WERI-Rb-1 (cell line): ENCODE results near the gene HTT.

ENCODE experiments used
- DNase-seq: peaks from one replicate; pipeline ENCODE4 v3.0.0-alpha.2; 2020
- H3K27ac ChIP-seq: fragments of 250-450 bp; sonication (Bioruptor Pico); 2 replicates; pipeline ENCODE4 v1.5.1; 2020; ENCODE audit warnings: mild to moderate bottlenecking, moderate library complexity
- H3K27me3 ChIP-seq: fragments of 250-450 bp; sonication (Bioruptor Pico); 2 replicates; pipeline ENCODE4 v1.5.1; 2021; ENCODE audit warnings: mild to moderate bottlenecking, low read depth, moderate library complexity; ENCODE audit not compliant: insufficient read depth, severe bottlenecking
- H3K36me3 ChIP-seq: fragments of 250-450 bp; sonication (Bioruptor Pico); 2 replicates; pipeline ENCODE4 v1.5.1; 2020; ENCODE audit warnings: mild to moderate bottlenecking, moderate library complexity
- H3K4me3 ChIP-seq: 2 replicates; pipeline ENCODE4 v1.5.1; 2011; ENCODE audit warnings: low read depth, mild to moderate bottlenecking, control low read depth, low read length
- H3K9me3 ChIP-seq: fragments of 250-450 bp; sonication (Bioruptor Pico); 2 replicates; pipeline ENCODE4 v1.5.1; 2021; ENCODE audit warnings: mild to moderate bottlenecking, moderate library complexity; ENCODE audit not compliant: severe bottlenecking
- CTCF ChIP-seq: IDR thresholded peaks from 2 replicates; pipeline ENCODE4 v1.5.1; 2011; ENCODE audit warnings: low read depth, mild to moderate bottlenecking, control low read depth, inconsistent platforms, low read length

The HTT gene

GRCh38 chr4:3248178-3248480, 173.6 kb downstream of the HTT start:
- H3K27ac ChIP-seq, result no peak overlapping the region
- peaks cover 2% of the 10 kb centered on the region; the same call in 1 of the 2 replicates for H3K36me3 ChIP-seq
- H3K9me3 ChIP-seq, result no peaks in the 10 kb centered on the region
- DNase-seq, result no peak
- TF ChIP-seq CTCF, result no peak
- no peak overlapping the region for H3K4me3 ChIP-seq
- H3K27me3 ChIP-seq, result no peaks in the 10 kb centered on the region

GRCh38 chr4:3248811-3249661, 174.6 kb downstream of the HTT start, which contains the start of gene MSANTD1:
Gene MSANTD1 (plus strand): TSS chr4:3249159. CDS start chr4:3249223, 64 bp downstream.
- Histone ChIP-seq H3K27me3 (no peaks in the 10 kb centered on the region), H3K4me3 (no peak within 1 kb of the TSS), H3K36me3 (no peaks in the 10 kb centered on the region), H3K27ac (no peak within 1 kb of the TSS; the same call in 1 of the 2 replicates), H3K9me3 (no peaks in the 10 kb centered on the region)
- TF ChIP-seq CTCF, result no peak
- DNase-seq, result no peak

GRCh38 chr4:3249711-3250437, 175.4 kb downstream of the HTT start:
- no peaks in the 10 kb centered on the region for H3K36me3 ChIP-seq
- H3K4me3 ChIP-seq, result no peak overlapping the region

DNA sequence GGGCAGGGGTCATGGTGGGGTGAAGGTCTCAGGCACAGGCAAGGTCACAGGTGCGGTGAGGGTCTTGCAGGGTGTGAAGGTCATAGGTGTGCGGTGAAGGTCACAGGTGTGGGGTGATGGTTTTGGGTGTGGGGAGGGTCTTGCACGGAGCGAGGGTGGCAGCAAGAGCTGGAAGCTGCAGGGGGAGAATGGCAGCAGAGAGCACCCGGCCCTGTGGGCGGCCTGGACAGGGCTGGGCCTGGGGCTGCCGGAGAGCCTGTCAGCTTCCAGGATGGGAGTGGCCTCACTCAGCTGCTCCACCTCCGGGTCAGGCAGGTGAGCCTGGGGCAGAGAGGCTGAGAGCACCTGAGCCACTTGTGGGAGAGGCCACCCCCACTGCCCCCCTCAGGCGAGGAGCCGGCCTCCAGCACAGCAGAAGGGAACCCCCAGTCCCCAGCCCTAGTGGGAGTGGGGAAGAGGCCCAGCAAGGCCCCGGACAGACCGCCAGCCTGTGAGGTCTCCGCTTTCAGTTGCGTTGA, 176.0 kb downstream of the HTT start:
- DNase-seq, result no peak
- no peak overlapping the region for H3K27ac ChIP-seq
- H3K4me3 ChIP-seq, result no peak overlapping the region
- TF ChIP-seq CTCF, result no peak
- H3K36me3 ChIP-seq, result no peaks in the 10 kb centered on the region
- H3K27me3 ChIP-seq, result no peaks in the 10 kb centered on the region
- H3K9me3 ChIP-seq, result no peaks in the 10 kb centered on the region

More at GRCh38 chr4:3249711-3250437, 175.4 kb downstream of the HTT start:
- Histone ChIP-seq H3K9me3 (no peaks in the 10 kb centered on the region), H3K27ac (no peak overlapping the region), H3K27me3 (no peaks in the 10 kb centered on the region)
- no peak for TF ChIP-seq CTCF
- DNase-seq, result no peak

- no peak for DNase-seq
- TF ChIP-seq CTCF, result no peak
- H3K27me3 ChIP-seq, result no peaks in the 10 kb centered on the region
- no peaks in the 10 kb centered on the region for H3K36me3 ChIP-seq
- H3K9me3 ChIP-seq, result no peaks in the 10 kb centered on the region
- H3K4me3 ChIP-seq, result no peak overlapping the region
- H3K27ac ChIP-seq, result no peak overlapping the region
These were observed 176.6 kb downstream of the HTT start for GRCh38 chr4:3250956-3251690.
